ENCODE data around the gene ADD3.

ADD3 gene

GRCh38 chr10:110094786-110095185 lies 87.0 kb downstream of the ADD3 start:
- ChIA-PET POLR2A (no interaction called here), CTCF (interaction anchor here (0.9 kb wide), 1 partner anchor 137 kb away, joined by 4 read pairs; no protein-coding TSS in a partner anchor)
- no peak for DNase-seq (ENCODE audit: extremely low spot score)
- TF ChIP-seq CTCF (IDR thresholded peaks at IDR 0.05; ENCODE audit: control extremely low read depth, extremely low read depth, low read depth, missing control alignments): no peak

- DNase-seq (ENCODE audit: extremely low spot score): no peak
- TF ChIP-seq CTCF (IDR thresholded peaks at IDR 0.05; ENCODE audit: control extremely low read depth, extremely low read depth, low read depth, missing control alignments): no peak
- CTCF ChIA-PET: no interaction called here
- POLR2A ChIA-PET: no interaction called here
These were observed 93.8 kb downstream of the ADD3 start for GRCh38 chr10:110101464-110102144.

GRCh38 chr10:110103921-110104461 lies 96.2 kb downstream of the ADD3 start:
- CTCF ChIA-PET: no interaction called here
- POLR2A ChIA-PET: no interaction called here
- no peak for TF ChIP-seq CTCF (IDR thresholded peaks at IDR 0.05; ENCODE audit: control extremely low read depth, extremely low read depth, low read depth, missing control alignments)
- DNase-seq (ENCODE audit: extremely low spot score): no peak

- no peak for TF ChIP-seq CTCF (IDR thresholded peaks at IDR 0.05; ENCODE audit: control extremely low read depth, extremely low read depth, low read depth, missing control alignments)
These were observed 98.1 kb downstream of the ADD3 start for GRCh38 chr10:110105873-110106272.

GRCh38 chr10:110107430-110107829 lies 99.6 kb downstream of the ADD3 start:
- ChIA-PET POLR2A (no interaction called here), CTCF (interaction anchor here (1.6 kb wide), 1 partner anchor 30 kb away, joined by 3 read pairs; no protein-coding TSS in a partner anchor)
- TF ChIP-seq CTCF (IDR thresholded peaks at IDR 0.05; ENCODE audit: control extremely low read depth, extremely low read depth, low read depth, missing control alignments): no peak
- DNase-seq (ENCODE audit: extremely low spot score): no peak

More at GRCh38 chr10:110105873-110106272, 98.1 kb downstream of the ADD3 start:
- ChIA-PET CTCF (interaction anchor here (1.0 to 1.4 kb wide), 3 partner anchors 9 to 439 kb away, joined by 3 to 5 read pairs (median 3); no protein-coding TSS in a partner anchor), POLR2A (no interaction called here)
- no peak for DNase-seq (ENCODE audit: extremely low spot score)

GRCh38 chr10:110107887-110108286 lies 100.1 kb downstream of the ADD3 start:
- ChIA-PET POLR2A (no interaction called here), CTCF (interaction anchor here (0.8 to 1.6 kb wide), 4 partner anchors 10 to 129 kb away, joined by 3 to 6 read pairs (median 3); no protein-coding TSS in a partner anchor)
- DNase-seq (ENCODE audit: extremely low spot score): no peak
- TF ChIP-seq CTCF (IDR thresholded peaks at IDR 0.05; ENCODE audit: control extremely low read depth, extremely low read depth, low read depth, missing control alignments): no peak
